ENCODE data around the gene NAMPT.
A peak's percentile ranks its signal among the peaks of the same experiment; 100 is the strongest.
"Not testable (repeated sequence)": the region's sequence is repeated elsewhere in the genome, so short reads cannot be mapped to it uniquely, and the experiment has no call there.

NAMPT gene

DNA sequence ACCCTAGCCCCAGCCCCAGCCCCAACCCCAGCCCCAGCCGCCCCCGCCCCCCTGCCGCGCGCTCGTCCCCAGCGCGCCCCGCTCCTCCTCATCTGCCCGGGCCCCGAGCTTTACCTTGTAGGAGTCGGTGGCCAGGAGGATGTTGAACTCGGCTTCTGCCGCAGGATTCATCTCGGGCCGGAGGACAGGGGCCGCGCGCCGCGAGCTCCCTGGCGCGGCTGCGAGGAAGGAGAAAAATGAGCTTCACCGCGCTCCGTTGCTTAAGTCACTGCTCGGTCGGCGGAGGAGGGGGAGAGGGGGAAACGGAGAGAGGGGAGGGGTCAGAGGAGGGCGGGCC lies at the start of gene NAMPT:
NAMPT (minus strand) TSS at position 270 of the 337 bp plus-strand sequence; CDS start at position 171, 99 bp downstream.
- Mint-ChIP-seq H3K9me3 (peaks cover 2% of the 10 kb centered on the region), H3K4me3 (peak within 1 kb of the TSS; percentile 91), H3K4me1 (ENCODE audit: low read depth) (peaks cover 52% of the 10 kb centered on the region), H3K27ac (peak within 1 kb of the TSS; percentile 100), H3K36me3 (ENCODE audit: low read depth) (peaks cover 54% of the 10 kb centered on the region), H3K27me3 (no peaks in the 10 kb centered on the region)
- DNase-seq, result no peak

DNA sequence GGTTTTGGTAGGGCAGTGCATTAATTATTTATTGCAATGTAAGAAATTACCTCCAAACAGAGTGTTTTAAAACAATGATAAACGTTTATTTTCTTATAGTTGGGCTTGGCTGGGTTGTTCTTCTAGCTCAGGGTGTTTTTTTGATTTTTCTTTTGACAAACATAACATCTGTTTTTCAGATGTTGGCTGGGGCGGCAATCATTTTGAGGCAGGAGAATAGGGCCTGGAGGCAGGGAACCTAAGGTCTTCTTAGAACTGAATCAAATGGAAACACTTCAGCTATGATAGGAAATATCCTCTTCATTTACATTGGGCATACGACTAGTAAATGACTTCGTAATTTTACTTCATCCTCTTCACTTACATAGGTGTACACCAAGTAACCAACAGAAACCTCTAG lies 47.4 kb upstream of the NAMPT start:
- Mint-ChIP-seq H3K27ac (no peak overlapping the region), H3K27me3 (peaks cover 14% of the 10 kb centered on the region), H3K36me3 (ENCODE audit: low read depth) (peaks cover 2% of the 10 kb centered on the region), H3K4me3 (no peak overlapping the region), H3K4me1 (ENCODE audit: low read depth) (peaks cover 24% of the 10 kb centered on the region), H3K9me3 (no peaks in the 10 kb centered on the region)
- DNase-seq, result no peak

DNA sequence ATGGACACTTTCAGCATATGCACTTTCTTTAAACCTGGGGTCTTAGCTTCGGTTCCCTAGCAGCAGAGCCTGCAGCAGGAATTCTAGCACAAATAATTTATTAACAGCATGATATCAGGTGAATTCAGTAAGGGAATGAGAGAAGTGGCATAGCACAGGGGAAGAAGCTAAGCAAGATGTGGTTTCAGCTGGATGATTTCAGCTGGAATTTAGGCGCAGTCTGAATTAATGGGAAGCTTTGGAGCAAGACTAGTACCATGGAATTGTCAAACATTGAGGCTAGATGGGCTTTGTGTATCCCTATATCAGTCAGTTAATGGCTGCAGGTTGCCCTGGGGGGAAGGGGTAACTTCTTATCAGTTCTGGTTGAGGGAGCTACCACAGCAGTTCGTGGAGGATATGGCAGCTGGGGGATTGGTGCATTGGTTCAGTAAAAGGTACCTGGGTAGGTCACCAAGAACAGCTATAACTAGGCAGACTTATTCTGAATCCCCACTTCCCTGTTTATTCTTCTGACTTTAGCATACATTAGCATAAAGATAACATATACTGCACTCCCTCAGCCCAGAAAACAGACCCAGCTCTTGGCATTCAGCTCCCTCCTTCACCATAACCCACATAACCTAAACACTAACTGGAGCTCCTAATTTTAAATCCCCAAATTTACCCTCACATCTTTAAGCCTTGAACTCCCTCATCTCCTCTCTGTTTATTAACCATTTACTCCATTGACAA lies 46.8 kb upstream of the NAMPT start:
- no peak for DNase-seq
- peaks cover 14% of the 10 kb centered on the region for H3K27me3 Mint-ChIP-seq
- peaks cover 24% of the 10 kb centered on the region for H3K4me1 Mint-ChIP-seq (ENCODE audit: low read depth)
- no peaks in the 10 kb centered on the region for H3K36me3 Mint-ChIP-seq (ENCODE audit: low read depth)
- no peak overlapping the region for H3K4me3 Mint-ChIP-seq
- H3K9me3 Mint-ChIP-seq, result no peaks in the 10 kb centered on the region
- no peak overlapping the region for H3K27ac Mint-ChIP-seq

DNA sequence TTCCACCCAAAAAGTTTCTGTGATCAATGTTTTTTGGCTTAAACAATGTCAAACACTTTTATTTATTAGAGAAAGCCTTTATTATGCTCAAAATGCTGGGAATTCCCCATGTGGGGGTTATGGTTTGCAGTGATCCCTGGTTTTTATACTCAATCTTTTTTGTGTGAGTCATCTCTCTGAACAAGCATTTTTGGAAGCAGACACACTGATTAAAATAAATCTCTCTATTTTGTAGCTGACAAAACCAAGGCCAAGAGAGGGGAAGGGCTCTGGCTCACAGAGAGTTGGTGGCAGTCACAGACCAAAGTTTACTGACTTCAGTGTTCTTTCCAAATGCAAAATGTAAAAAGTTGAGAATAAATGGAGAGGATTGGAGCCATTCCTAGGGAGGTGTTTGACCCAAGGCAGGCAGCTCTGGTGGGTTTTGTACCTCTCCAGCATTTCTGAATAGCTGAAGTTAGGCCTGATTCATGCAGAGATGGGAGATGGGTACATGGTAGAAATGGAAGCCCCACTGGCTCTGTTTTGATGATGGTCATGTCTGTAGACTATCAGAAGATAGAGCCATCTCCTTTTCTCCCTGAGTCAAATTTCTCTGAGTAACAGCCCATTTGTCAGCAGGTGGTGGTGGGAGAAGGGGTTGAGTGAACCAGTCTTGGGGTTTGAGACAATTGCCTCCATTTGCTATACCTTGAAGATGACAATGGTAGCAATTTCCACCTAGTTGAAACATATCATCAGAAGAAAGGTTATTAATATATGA lies 45.4 kb upstream of the NAMPT start:
- H3K27me3 Mint-ChIP-seq, result peaks cover 10% of the 10 kb centered on the region
- H3K27ac Mint-ChIP-seq, result peak overlapping the region; percentile 68
- H3K4me3 Mint-ChIP-seq, result no peak overlapping the region
- peaks cover 24% of the 10 kb centered on the region for H3K4me1 Mint-ChIP-seq (ENCODE audit: low read depth)
- H3K36me3 Mint-ChIP-seq (ENCODE audit: low read depth), result no peaks in the 10 kb centered on the region
- no peak for DNase-seq
- H3K9me3 Mint-ChIP-seq, result peaks cover under 1% of the 10 kb centered on the region

DNA sequence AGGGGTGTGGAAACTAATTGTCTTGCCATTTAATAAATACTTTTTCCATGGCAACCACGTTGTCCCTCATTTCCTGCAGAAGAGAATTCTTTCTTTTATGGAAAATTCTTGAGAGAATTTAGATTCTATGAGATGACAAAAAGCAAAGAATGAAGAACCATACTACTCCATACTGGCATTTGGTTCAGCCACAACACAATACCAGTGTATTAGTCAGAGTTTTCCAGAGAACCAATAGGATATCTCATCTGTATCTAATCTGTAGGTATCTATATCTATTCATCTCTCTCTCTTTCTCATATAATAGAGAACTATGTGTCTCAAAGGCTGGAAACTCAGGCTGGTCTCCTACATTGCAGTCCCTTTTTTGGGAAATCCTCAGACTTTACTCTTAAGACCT lies 44.6 kb upstream of the NAMPT start:
- Mint-ChIP-seq H3K27me3 (peaks cover 9% of the 10 kb centered on the region), H3K9me3 (peaks cover 2% of the 10 kb centered on the region), H3K36me3 (ENCODE audit: low read depth) (no peaks in the 10 kb centered on the region), H3K27ac (no peak overlapping the region), H3K4me3 (no peak overlapping the region), H3K4me1 (ENCODE audit: low read depth) (peaks cover 24% of the 10 kb centered on the region)
- DNase-seq, result no peak

DNA sequence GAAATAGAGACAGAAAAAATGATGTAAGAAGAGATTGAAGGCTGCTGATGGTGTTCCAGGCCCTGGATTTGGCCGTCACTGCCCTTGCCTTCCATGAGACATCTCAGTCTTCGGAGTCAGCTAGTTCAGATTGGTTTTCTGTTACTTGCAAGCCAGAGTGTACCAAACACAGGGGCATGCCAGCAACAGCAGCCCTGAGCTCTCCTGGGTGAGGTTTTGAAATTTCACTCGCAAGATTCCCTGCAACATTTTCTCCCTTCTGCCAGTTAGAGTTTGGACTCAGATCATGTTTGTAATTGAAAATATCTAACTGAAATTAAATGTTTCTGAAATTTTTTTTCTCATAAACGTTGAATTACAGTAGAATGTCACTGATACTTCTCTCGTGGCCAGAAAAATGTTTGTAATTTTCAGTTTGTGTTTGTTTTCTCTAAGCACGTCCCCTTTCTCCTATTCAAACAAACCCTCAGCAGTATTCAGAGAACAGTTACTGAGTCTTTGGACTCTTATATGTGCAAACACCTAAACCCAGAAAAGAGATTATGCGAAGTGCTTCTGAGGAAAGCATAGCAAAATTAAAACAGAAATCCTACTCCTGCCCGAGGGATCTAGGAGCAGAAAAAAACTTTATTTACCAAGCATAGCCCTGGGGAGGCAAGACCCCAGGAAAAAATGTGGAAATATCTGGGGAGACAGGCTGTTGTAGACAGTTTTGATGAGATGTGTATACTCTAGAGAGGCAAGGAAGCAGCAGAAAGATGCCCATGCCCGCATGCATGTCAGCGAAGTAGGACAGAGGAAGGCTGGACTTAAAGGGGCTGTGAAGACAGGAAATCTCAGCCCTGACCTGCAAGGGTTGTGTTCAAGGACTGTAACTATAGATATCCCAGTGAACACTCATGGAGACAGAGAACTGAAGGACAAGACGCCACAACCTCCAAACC lies 43.0 kb upstream of the NAMPT start:
- no peak for DNase-seq
- Mint-ChIP-seq H3K4me3 (no peak overlapping the region), H3K27ac (no peak overlapping the region), H3K27me3 (peaks cover 9% of the 10 kb centered on the region), H3K36me3 (ENCODE audit: low read depth) (no peaks in the 10 kb centered on the region), H3K4me1 (ENCODE audit: low read depth) (peaks cover 24% of the 10 kb centered on the region), H3K9me3 (peaks cover 2% of the 10 kb centered on the region)

DNA sequence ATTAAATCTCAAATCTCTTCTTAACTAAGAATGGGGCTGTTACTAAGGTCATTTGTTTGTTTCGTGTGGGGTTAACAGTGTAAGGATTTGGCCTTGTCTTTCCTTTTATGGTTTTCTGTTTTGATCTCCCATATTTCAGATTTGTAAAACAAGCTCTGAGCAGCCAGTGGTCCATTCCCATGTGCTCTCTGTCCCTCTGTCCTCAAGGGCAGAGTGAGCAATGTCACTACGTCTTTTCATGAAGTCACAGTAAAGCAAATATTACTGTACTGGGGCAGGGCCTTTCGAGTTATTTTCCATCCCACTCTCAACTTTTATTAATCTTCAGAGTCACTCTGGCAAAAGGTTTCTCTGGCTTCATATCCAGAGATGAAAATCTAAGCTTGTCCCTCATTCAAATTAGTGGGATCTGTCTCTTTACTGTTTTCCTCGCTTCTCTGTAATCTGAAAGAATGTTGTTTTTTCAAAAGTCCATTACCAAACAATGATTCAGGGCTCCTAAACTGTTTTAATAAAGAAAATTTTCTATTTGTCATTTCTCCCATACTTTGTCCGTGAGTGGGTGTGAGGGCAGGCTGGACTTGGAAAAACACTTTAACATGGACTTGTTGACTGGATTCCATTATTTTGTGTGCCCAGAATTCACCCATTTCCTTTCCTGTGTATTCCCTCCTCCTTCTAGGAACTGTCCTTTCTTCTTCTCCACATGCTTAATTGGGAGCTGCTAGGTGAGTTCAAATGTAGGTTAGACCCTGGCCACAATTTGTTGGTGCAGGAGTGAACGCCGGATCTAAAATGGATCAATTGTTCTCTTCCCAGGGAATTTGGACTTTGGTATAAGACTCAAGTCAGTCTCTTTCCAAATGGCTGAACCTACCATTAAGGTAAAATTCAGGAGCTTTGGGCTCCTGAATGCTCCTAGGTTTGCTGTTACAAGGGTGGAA lies 42.1 kb upstream of the NAMPT start:
- H3K4me1 Mint-ChIP-seq (ENCODE audit: low read depth), result peaks cover 24% of the 10 kb centered on the region
- DNase-seq, result no peak

DNA sequence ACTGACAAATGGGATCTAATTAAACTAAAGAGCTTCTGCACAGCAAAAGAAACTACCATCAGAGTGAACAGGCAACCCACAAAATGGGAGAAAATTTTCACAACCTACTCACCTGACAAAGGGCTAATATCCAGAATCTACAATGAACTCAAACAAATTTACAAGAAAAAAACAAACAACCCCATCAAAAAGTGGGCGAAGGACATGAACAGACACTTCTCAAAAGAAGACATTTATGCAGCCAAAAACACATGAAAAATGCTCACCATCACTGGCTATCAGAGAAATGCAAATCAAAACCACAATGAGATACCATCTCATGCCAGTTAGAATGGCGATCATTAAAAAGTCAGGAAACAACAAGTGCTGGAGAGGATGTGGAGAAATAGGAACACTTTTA lies 39.7 kb upstream of the NAMPT start:
- not testable (repeated sequence) for DNase-seq; H3K4me3 Mint-ChIP-seq; H3K27ac Mint-ChIP-seq; H3K9me3 Mint-ChIP-seq; H3K4me1 Mint-ChIP-seq (ENCODE audit: low read depth); H3K36me3 Mint-ChIP-seq (ENCODE audit: low read depth)
- H3K27me3 Mint-ChIP-seq, result peaks cover 31% of the 10 kb centered on the region

More for the DNA sequence above, 42.1 kb upstream of the NAMPT start:
- Mint-ChIP-seq H3K4me3 (no peak overlapping the region), H3K27ac (no peak overlapping the region), H3K36me3 (ENCODE audit: low read depth) (no peaks in the 10 kb centered on the region), H3K9me3 (peaks cover 2% of the 10 kb centered on the region), H3K27me3 (peaks cover 9% of the 10 kb centered on the region)

DNA sequence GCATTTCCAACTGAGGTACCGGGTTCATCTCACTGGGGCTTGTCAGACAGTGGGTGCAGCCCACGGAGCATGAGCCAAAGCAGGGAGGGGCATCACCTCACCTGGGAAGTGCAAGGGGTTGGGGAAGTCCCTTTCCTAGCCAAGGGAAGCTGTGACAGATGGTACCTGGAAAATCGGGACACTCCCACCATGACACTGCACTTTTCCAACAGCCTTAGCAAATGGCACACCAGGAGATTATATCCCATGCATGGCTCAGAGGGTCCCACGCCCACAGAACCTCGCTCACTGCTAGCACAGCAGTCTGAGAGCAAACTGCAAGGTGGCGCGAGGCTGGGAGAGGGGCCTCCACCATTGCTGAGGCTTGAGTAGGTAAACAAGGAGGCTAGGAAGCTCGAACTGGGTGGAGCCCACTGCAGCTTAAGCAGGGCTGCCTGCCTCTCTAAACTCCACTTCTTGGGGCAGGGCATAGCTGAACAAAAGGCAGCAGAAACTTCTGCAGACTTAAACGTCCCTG lies 35.5 kb upstream of the NAMPT start:
- peaks cover 63% of the 10 kb centered on the region for H3K27me3 Mint-ChIP-seq
- H3K4me1 Mint-ChIP-seq (ENCODE audit: low read depth); H3K9me3 Mint-ChIP-seq; H3K36me3 Mint-ChIP-seq (ENCODE audit: low read depth); H3K4me3 Mint-ChIP-seq; H3K27ac Mint-ChIP-seq; DNase-seq: not testable (repeated sequence)

DNA sequence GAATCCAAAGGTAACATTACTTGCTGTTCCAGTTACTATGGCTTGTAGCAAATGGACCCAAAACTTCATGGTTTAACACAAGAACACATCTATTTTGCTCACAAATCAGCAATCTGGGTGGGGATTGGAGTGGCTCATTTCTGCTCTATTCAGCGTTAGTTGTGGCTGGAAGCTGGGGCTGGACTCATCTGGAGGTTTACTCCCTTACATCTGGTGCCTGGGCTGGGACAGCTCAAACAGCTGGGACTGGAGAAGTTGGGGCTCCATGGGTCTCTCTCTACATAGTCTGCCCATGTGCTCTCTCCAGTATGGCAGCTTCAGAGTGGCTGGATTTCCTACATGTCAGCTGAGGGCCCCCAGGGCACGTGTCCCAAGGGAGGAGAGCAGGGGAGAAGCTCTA lies 33.7 kb upstream of the NAMPT start:
- H3K4me1 Mint-ChIP-seq (ENCODE audit: low read depth), result peaks cover 13% of the 10 kb centered on the region
- no peaks in the 10 kb centered on the region for H3K36me3 Mint-ChIP-seq (ENCODE audit: low read depth)
- no peak overlapping the region for H3K4me3 Mint-ChIP-seq
- H3K9me3 Mint-ChIP-seq, result no peaks in the 10 kb centered on the region
- no peak overlapping the region for H3K27ac Mint-ChIP-seq
- H3K27me3 Mint-ChIP-seq, result peaks cover 69% of the 10 kb centered on the region
- no peak for DNase-seq

DNA sequence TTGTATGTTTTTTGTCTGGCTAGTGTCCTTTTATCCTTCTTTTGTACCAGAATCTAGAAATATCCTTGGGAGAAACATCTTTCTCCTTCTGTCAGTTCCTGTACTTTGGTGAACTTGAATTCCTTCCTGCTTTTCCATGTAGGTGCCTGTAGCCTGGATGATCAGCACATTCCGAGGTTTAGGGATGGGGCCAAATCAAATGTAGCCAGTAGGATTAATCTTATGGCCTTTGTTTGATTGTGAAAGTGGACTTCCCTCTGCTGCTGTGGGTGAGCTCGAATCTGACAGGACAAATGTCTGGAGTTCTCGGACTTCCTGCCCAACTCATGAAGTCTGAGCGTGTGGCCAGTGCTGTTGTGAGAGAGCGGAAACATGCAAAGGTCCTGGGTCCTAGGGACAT lies 33.2 kb upstream of the NAMPT start:
- no peaks in the 10 kb centered on the region for H3K9me3 Mint-ChIP-seq
- DNase-seq, result no peak
- no peak overlapping the region for H3K27ac Mint-ChIP-seq
- H3K27me3 Mint-ChIP-seq, result peaks cover 69% of the 10 kb centered on the region
- H3K36me3 Mint-ChIP-seq (ENCODE audit: low read depth), result no peaks in the 10 kb centered on the region
- H3K4me1 Mint-ChIP-seq (ENCODE audit: low read depth), result peaks cover 18% of the 10 kb centered on the region
- no peak overlapping the region for H3K4me3 Mint-ChIP-seq

DNA sequence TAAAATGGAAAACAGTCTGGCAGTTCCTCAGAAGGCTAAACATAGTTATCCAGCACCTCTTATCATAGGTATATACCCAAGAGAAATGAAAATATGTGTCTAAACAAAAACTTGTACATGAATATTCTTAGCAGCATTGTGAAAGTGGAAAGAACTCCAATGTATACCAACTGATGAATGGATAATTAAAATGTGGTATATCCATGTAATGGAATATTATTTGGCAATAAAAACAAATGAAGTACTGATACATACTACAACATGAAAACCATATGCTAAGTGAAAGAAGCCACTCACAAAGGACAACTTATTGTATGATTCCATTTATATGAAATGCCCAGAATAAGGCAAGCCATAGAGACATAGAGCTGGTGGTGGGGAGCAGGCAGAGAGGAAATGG lies 32.2 kb upstream of the NAMPT start:
- Mint-ChIP-seq H3K27me3 (peaks cover 62% of the 10 kb centered on the region), H3K9me3 (no peaks in the 10 kb centered on the region), H3K4me1 (ENCODE audit: low read depth) (peaks cover 21% of the 10 kb centered on the region), H3K36me3 (ENCODE audit: low read depth) (no peaks in the 10 kb centered on the region), H3K27ac (no peak overlapping the region), H3K4me3 (no peak overlapping the region)
- DNase-seq, result no peak

DNA sequence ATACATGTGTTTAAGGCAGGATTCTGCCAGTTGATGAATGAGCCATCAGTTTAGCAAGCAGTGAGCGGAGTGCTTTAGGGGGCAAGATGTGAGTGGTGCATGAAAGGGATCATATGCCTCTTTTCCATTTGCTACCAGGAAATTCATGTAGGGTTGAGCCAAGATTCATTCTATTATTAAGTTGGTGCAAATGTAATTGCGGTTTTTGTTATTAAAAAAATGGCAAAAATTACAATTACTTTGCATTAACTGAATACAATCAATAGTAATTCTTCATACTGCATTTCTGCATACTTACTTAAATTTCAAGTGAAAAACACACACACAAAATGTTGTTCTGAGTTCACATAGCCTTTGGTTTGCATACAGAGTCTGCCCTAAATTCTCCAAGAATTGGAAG lies 30.1 kb upstream of the NAMPT start:
- no peak overlapping the region for H3K27ac Mint-ChIP-seq
- peaks cover 41% of the 10 kb centered on the region for H3K27me3 Mint-ChIP-seq
- H3K36me3 Mint-ChIP-seq (ENCODE audit: low read depth), result no peaks in the 10 kb centered on the region
- H3K4me1 Mint-ChIP-seq (ENCODE audit: low read depth), result peaks cover 21% of the 10 kb centered on the region
- H3K9me3 Mint-ChIP-seq, result no peaks in the 10 kb centered on the region
- no peak for DNase-seq
- H3K4me3 Mint-ChIP-seq, result no peak overlapping the region

Measured in activated T-cell treated with anti-CD3 and anti-CD28 coated beads, Interleukin-2, amount 50 U/mL, for 24 hours (primary cell).